Stimulated activated CD4-positive, alpha-beta T cell treated with anti-CD3 and anti-CD28 coated beads, TNF-alpha, amount 100 ng/mL, for 24 hours (primary cell): Measurements from ENCODE around the gene GSTO2.

Experiments
- DNase-seq, 3 experiments: peaks; one replicate each; pipeline ENCODE4 v3.0.0-alpha.2; 2020; ENCODE audit warnings: low read depth in 3 of 3

The GSTO2 gene

GRCh38 chr10:104325436-104326435 lies 56.8 kb downstream of the GSTO2 start:
- no peak for DNase-seq

- DNase-seq: no peak
These were observed 58.1 kb downstream of the GSTO2 start for GRCh38 chr10:104326991-104327610.

GRCh38 chr10:104327745-104328645 lies 59.0 kb downstream of the GSTO2 start:
- no peak for DNase-seq

GRCh38 chr10:104328646-104328895 lies 59.6 kb downstream of the GSTO2 start:
- DNase-seq: no peak

GRCh38 chr10:104328896-104329710 lies 60.1 kb downstream of the GSTO2 start:
- DNase-seq: peak; percentile 55 to 73 (median 70)

- no peak for DNase-seq
These were observed 60.8 kb downstream of the GSTO2 start for GRCh38 chr10:104329735-104330134.

- no peak for DNase-seq
These were observed 61.5 kb downstream of the GSTO2 start for GRCh38 chr10:104330168-104331110.

GRCh38 chr10:104331208-104331838 lies 62.3 kb downstream of the GSTO2 start:
- no peak for DNase-seq

GRCh38 chr10:104332243-104333031 lies 63.5 kb downstream of the GSTO2 start:
- no peak for DNase-seq

- DNase-seq: no peak
These were observed 64.2 kb downstream of the GSTO2 start for GRCh38 chr10:104333032-104333727.

GRCh38 chr10:104333728-104334373 lies 64.9 kb downstream of the GSTO2 start:
- no peak for DNase-seq

GRCh38 chr10:104334561-104334960 lies 65.6 kb downstream of the GSTO2 start:
- no peak for DNase-seq

GRCh38 chr10:104334965-104335650 lies 66.1 kb downstream of the GSTO2 start:
- DNase-seq: no peak

- DNase-seq: no peak
These were observed 68.0 kb downstream of the GSTO2 start for GRCh38 chr10:104336821-104337467.

GRCh38 chr10:104337521-104337984 lies 68.6 kb downstream of the GSTO2 start:
- no peak for DNase-seq

GRCh38 chr10:104337985-104338735 lies 69.2 kb downstream of the GSTO2 start, which contains the start of gene ITPRIP:
Gene ITPRIP, minus strand, starts transcription at chr10:104338465. Its CDS starts 22,414 bp downstream, at chr10:104316051.
- peak; percentile 47 to 70 (median 53) for DNase-seq
